B cell (primary cell): ENCODE data around the gene AEBP1.

ENCODE experiments used
- EZH2 ChIP-seq: IDR thresholded peaks from 2 replicates; pipeline ENCODE4 v1.6.1; 2012; ENCODE audit warnings: borderline replicate concordance, low read depth, mild to moderate bottlenecking, moderate library complexity, low read length; ENCODE audit not compliant: insufficient read depth, poor library complexity, severe bottlenecking
- TF ChIP-seq, protein P1 (sequence below): fragments of 200-600 bp; IDR thresholded peaks from one replicate; pipeline ENCODE4 v1.8.0; 2022; ENCODE audit warnings: antibody characterized with exemption, mild to moderate bottlenecking

DNA sequence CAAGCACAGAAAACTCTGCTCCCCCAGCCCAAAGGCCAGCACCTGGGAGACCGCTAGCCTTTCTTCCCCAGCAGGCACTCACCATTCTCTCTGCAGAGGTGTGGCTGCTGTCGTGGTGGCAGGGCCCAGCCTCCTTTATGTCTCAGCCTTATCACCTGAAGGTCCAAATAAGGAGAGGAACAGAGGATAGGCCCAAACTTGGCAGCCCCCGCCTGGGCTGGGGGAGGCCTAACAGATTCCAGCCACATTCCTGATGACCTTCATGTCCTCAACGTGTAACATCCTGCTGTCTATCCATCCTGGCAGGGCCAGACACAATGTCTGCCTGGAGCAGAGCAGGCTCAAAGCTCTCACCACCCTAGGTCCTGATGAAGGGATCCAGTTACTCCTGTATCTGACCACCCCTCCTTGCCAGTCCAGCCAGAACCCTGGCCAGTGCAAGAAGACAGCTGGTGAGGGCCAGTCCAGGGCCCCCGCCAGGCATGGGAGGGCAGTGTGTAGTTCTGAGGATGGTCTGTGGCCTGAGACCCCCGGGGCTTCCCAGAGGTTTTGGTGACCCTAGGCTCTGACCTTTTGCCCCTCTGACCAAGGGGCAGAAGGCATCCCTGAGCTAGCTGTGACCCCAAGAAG lies 37.2 kb downstream of the AEBP1 start, which contains the start of gene MYL7:
- TF ChIP-seq, protein P1, sequence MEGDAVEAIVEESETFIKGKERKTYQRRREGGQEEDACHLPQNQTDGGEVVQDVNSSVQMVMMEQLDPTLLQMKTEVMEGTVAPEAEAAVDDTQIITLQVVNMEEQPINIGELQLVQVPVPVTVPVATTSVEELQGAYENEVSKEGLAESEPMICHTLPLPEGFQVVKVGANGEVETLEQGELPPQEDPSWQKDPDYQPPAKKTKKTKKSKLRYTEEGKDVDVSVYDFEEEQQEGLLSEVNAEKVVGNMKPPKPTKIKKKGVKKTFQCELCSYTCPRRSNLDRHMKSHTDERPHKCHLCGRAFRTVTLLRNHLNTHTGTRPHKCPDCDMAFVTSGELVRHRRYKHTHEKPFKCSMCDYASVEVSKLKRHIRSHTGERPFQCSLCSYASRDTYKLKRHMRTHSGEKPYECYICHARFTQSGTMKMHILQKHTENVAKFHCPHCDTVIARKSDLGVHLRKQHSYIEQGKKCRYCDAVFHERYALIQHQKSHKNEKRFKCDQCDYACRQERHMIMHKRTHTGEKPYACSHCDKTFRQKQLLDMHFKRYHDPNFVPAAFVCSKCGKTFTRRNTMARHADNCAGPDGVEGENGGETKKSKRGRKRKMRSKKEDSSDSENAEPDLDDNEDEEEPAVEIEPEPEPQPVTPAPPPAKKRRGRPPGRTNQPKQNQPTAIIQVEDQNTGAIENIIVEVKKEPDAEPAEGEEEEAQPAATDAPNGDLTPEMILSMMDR = no peak
- no peak for TF ChIP-seq EZH2
